SH-SY5Y (cell line): ENCODE measurements around the gene SLC12A2.

Experiments
- GATA2 ChIP-seq: IDR thresholded peaks from 2 replicates; pipeline ENCODE4 v1.6.1; 2011; ENCODE audit warnings: mild to moderate bottlenecking, low read depth, low read length
- GATA3 ChIP-seq: IDR thresholded peaks from 2 replicates; pipeline ENCODE4 v1.6.1; 2011; ENCODE audit warnings: low read depth, mild to moderate bottlenecking, low read length, moderate library complexity

DNA sequence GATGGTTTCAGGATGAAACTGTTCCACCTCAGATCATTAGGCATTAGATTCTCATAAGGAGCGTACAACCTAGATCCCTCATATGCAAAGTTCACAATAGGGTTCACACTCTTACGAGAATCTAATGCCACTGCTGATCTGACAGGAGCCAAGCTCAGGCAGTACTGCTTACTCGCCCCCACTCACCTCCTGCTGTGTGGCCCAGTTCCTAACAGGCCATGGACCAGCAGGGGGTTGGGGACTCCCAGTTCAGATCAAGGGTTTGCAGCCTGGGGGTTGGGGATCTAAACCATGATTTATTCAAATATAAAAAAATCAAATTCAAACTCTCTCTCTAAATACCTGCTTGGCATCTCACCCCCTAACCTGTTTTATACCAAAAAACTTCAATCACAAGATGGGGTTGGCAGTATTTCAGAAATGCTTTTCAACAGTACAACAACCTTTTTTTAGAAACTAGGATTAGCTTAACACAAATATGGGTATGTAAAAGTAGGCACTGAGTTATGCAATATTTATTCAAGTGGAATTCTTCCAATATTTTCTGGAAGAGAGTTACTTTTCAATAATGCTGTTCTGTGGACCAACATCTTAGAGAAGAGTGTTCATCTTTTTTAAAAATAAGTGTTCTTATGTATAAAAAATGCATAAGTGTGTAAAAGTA lies 30.1 kb upstream of the SLC12A2 start:
- no peak for TF ChIP-seq GATA3
- no peak for TF ChIP-seq GATA2
